ENCODE data around the gene RBMX2. TPM values are rescaled to one million over a fixed set of nuclear protein-coding genes. Genes with fewer than 3 reads are reported as not detected.

The RBMX2 gene
- total and polyA plus RNA-seq, 2 of the 13 experiments (the other 11 are each of a cell fraction or from before 2014, with no cell fraction given) = 13.9 to 24.4 TPM

GRCh38 chrX:130401415-130402207, at the start of gene RBMX2 (continued):
- TF ChIP-seq ZNF512B (CRISPR knock-in tag; IDR thresholded peaks at IDR 0.05; ENCODE audit: borderline replicate concordance) (no peak), ZNF639 (CRISPR knock-in tag; conservative IDR thresholded peaks at IDR 0.05) (no peak), MAFF (IDR thresholded peaks at IDR 0.05; ENCODE audit: low read depth, low read length) (no peak), YEATS2 (CRISPR knock-in tag; IDR thresholded peaks at IDR 0.05; ENCODE audit: borderline replicate concordance) (0 out of 2 replicates have a peak, but pooled peaks have one; percentile 52), SUZ12 (IDR thresholded peaks at IDR 0.05; ENCODE audit: low read depth, low read length) (no peak), POLR2AphosphoS5 (IDR thresholded peaks at IDR 0.05; ENCODE audit: low read depth, low read length) (peak; percentile 87), ZNF333 (CRISPR knock-in tag; IDR thresholded peaks at IDR 0.05; ENCODE audit: borderline replicate concordance) (no peak), POLR2G (IDR thresholded peaks at IDR 0.05; ENCODE audit: low read depth, low read length) (peak; percentile 92), ZNF207 (IDR thresholded peaks at IDR 0.05; ENCODE audit: borderline replicate concordance) (no peak), ZBTB20 (CRISPR knock-in tag; IDR thresholded peaks at IDR 0.05; ENCODE audit: borderline replicate concordance, low read depth) (0 out of 2 replicates have a peak, but pooled peaks have one; percentile 30), KDM5B (CRISPR knock-in tag; IDR thresholded peaks at IDR 0.05; ENCODE audit: borderline replicate concordance) (no peak), THAP11 (CRISPR knock-in tag; IDR thresholded peaks at IDR 0.05) (peak; percentile 64; the same call in 1 of the 2 replicates), SAP130 (CRISPR knock-in tag; IDR thresholded peaks at IDR 0.05; ENCODE audit: low read depth) (peak; percentile 45; the same call in 1 of the 2 replicates), RXRA (CRISPR knock-in tag; IDR thresholded peaks at IDR 0.05) (0 out of 2 replicates have a peak, but pooled peaks have one; percentile 25), MIXL1 (CRISPR knock-in tag; IDR thresholded peaks at IDR 0.05) (no peak), ZNF432 (CRISPR knock-in tag; IDR thresholded peaks at IDR 0.05; ENCODE audit: borderline replicate concordance) (no peak), DZIP1 (CRISPR knock-in tag; IDR thresholded peaks at IDR 0.05) (no peak), ZNF605 (CRISPR knock-in tag; IDR thresholded peaks at IDR 0.05) (0 out of 2 replicates have a peak, but pooled peaks have one; percentile 21), SAFB2 (CRISPR knock-in tag; IDR thresholded peaks at IDR 0.05; ENCODE audit: borderline replicate concordance, low read depth) (no peak), MXD1 (CRISPR knock-in tag; IDR thresholded peaks at IDR 0.05) (0 out of 2 replicates have a peak, but pooled peaks have one; percentile 44)
